WTC11 (cell line): ENCODE measurements around the gene GLYR1.

ENCODE experiments used
- CBFB ChIP-seq: sonication (generic); formaldehyde crosslinking; IDR thresholded peaks from 2 replicates; pipeline ENCODE4 v1.8.1; 2022; ENCODE audit warnings: mild to moderate bottlenecking, low read depth, missing genetic modification reagents
- CTCF ChIP-seq: fragments of 200-600 bp; IDR thresholded peaks from 2 replicates; pipeline ENCODE4 v1.8.0; 2022; ENCODE audit warnings: antibody characterized with exemption
- ESRRA ChIP-seq: sonication (generic); formaldehyde crosslinking; IDR thresholded peaks from 2 replicates; pipeline ENCODE4 v1.8.1; 2022; ENCODE audit warnings: mild to moderate bottlenecking, missing genetic modification reagents, borderline replicate concordance
- FOXK1 ChIP-seq: sonication (generic); formaldehyde crosslinking; IDR thresholded peaks from 2 replicates; pipeline ENCODE4 v1.8.0; 2022; ENCODE audit warnings: mild to moderate bottlenecking, moderate library complexity, missing genetic modification reagents
- NR1H2 ChIP-seq: sonication (generic); formaldehyde crosslinking; IDR thresholded peaks from 2 replicates; pipeline ENCODE4 v1.9.0; 2021; ENCODE audit warnings: mild to moderate bottlenecking, moderate library complexity, missing genetic modification reagents
- PREB ChIP-seq: sonication (generic); formaldehyde crosslinking; IDR thresholded peaks from 2 replicates; pipeline ENCODE4 v1.8.1; 2022; ENCODE audit warnings: mild to moderate bottlenecking, missing genetic modification reagents, moderate library complexity, borderline replicate concordance
- RELA ChIP-seq: sonication (generic); formaldehyde crosslinking; IDR thresholded peaks from 2 replicates; pipeline ENCODE4 v1.8.1; 2022; ENCODE audit warnings: missing genetic modification reagents, mild to moderate bottlenecking, borderline replicate concordance
- TCF7 ChIP-seq: sonication (generic); formaldehyde crosslinking; IDR thresholded peaks from 2 replicates; pipeline ENCODE4 v1.8.0; 2022; ENCODE audit warnings: mild to moderate bottlenecking, low read depth, missing genetic modification reagents, moderate library complexity
- TP53 ChIP-seq: sonication (generic); formaldehyde crosslinking; IDR thresholded peaks from 2 replicates; pipeline ENCODE4 v1.8.1; 2023; ENCODE audit warnings: mild to moderate bottlenecking, missing genetic modification reagents
- ZBTB21 ChIP-seq: sonication (generic); formaldehyde crosslinking; IDR thresholded peaks from 2 replicates; pipeline ENCODE4 v1.8.1; 2023; ENCODE audit warnings: mild to moderate bottlenecking, missing genetic modification reagents, borderline replicate concordance
- ZNF532 ChIP-seq: fragments of 250-450 bp; sonication (Bioruptor Pico); IDR thresholded peaks from 2 replicates; pipeline ENCODE4 v1.9.0; 2021; ENCODE audit warnings: mild to moderate bottlenecking, borderline replicate concordance

GRCh38 chr16:4763791-4764190 lies 83.3 kb downstream of the GLYR1 start:
- TF ChIP-seq ZNF532 (CRISPR knock-in tag) (no peak), PREB (CRISPR knock-in tag) (no peak), TP53 (CRISPR knock-in tag) (no peak), ESRRA (CRISPR knock-in tag) (no peak), NR1H2 (CRISPR knock-in tag) (no peak), ZBTB21 (no peak), CTCF (no peak), CBFB (CRISPR knock-in tag) (no peak), FOXK1 (CRISPR knock-in tag) (no peak), TCF7 (CRISPR knock-in tag) (no peak), RELA (CRISPR knock-in tag) (no peak)
